Body of pancreas (tissue), 4 donors: Measurements from ENCODE around the gene ARHGAP18. TPM values are rescaled to one million over a fixed set of nuclear protein-coding genes. Genes with fewer than 3 reads are reported as not detected.

Experiments used
- ATAC-seq: fragments of 150-250 bp; one replicate; pipeline ENCODE4 v1.9.1; 2016
- DNase-seq, 4 donors: peaks; one replicate each; pipeline ENCODE4 v3.0.0-alpha.2; 2019
- H3K27ac ChIP-seq, 4 donors: fragments of 200-600 bp; sonication (generic); 1 replicate in 3 of 4; 2 replicates in 1 of 4; pipeline versions ENCODE4 v1.5.1 to v1.6.1; 2016 to 2019; ENCODE audit warnings: mild to moderate bottlenecking in 1 of 4, mixed read lengths in 1 of 4, moderate library complexity in 1 of 4
- H3K27me3 ChIP-seq, 2 donors: fragments of 200-600 bp; sonication (generic); one replicate each; pipeline ENCODE4 v1.6.0; 2016; ENCODE audit warnings: mild to moderate bottlenecking in 1 of 2
- H3K36me3 ChIP-seq, 2 donors: fragments of 200-600 bp; sonication (generic); replicated peaks in 1 of 2; 2 replicates each; pipeline ENCODE4 v1.5.1; 2016; ENCODE audit warnings: low read depth in 2 of 2; ENCODE audit not compliant: insufficient read depth in 1 of 2
- H3K4me1 ChIP-seq: fragments of 200-600 bp; sonication (generic); one replicate; pipeline ENCODE4 v1.6.0; 2016
- H3K4me3 ChIP-seq, 2 donors: fragments of 200-600 bp; sonication (generic); 1 replicate in 1 of 2; 2 replicates in 1 of 2; pipeline ENCODE4 v1.5.1; 2016 to 2019
- H3K9me3 ChIP-seq, 3 donors: fragments of 200-600 bp; sonication (generic); 1 replicate in 2 of 3; 2 replicates in 1 of 3; pipeline ENCODE4 v1.5.1; 2016
- CTCF ChIP-seq, 7 experiments: fragments of 450-650 bp in 4 of 7; fragments of 200-600 bp in 3 of 7; sonication (generic) in 3 of 7; IDR thresholded peaks; one replicate each; pipeline ENCODE4 v1.5.1; 2016 to 2019; ENCODE audit warnings: antibody characterized with exemption in 7 of 7
- POLR2A ChIP-seq, 3 donors: fragments of 450-650 bp; IDR thresholded peaks; one replicate each; pipeline ENCODE4 v1.6.1; 2016; ENCODE audit warnings: antibody characterized with exemption in 3 of 3, mild to moderate bottlenecking in 2 of 3
- WGBS, 2 donors: methylation state at CpG; one replicate each; pipeline ENCODE4 v1.1.5; 2017; 5-methylcytosine and 5-hydroxymethylcytosine counted together
- intact Hi-C: fragments of 100-400 bp; cut with DNase I; formaldehyde crosslinking; loops from one replicate; pipeline ENCODE4 v1.15.1; 2023
- total RNA-seq, 2 donors: library from RNA; depleted of rRNA; stranded (reverse); fragments of >200 nt; gene quantifications; one replicate each; pipeline ENCODE4 v1.1.0, GENCODE V29; 2016

The ARHGAP18 gene
- total RNA-seq, 2 donors from 2014 or later, result 16.2 to 30.6 TPM

- Histone ChIP-seq H3K27me3 (no peaks in the 10 kb centered on the region), H3K9me3 (no peaks in the 10 kb centered on the region), H3K4me1 (no peaks in the 10 kb centered on the region), H3K27ac (no peak overlapping the region), H3K36me3 (peaks cover 0 to 3% of the 10 kb centered on the region in 2 donors), H3K4me3 (no peak overlapping the region)
- DNase-seq (no peak), ATAC-seq (no peak)
- intact Hi-C loops, result no loop called here
- TF ChIP-seq POLR2A (IDR thresholded peaks at IDR 0.05), result no peak
- no peak for TF ChIP-seq CTCF (IDR thresholded peaks at IDR 0.05)
Observed at GRCh38 chr6:129617986-129618385, 92.0 kb downstream of the ARHGAP18 start.

GRCh38 chr6:129615496-129615895 is 94.5 kb downstream of the ARHGAP18 start:
- no peak for TF ChIP-seq POLR2A (IDR thresholded peaks at IDR 0.05)
- no peak for TF ChIP-seq CTCF (IDR thresholded peaks at IDR 0.05)
- ATAC-seq (no peak), DNase-seq (no peak)
- H3K27me3 ChIP-seq, result no peaks in the 10 kb centered on the region
- 73 to 80% methylated on average over 3 of the region's 3 CpGs for WGBS, 2 donors
- no peak overlapping the region for H3K4me3 ChIP-seq
- intact Hi-C loops, result no loop called here
- peaks cover 0 to 3% of the 10 kb centered on the region in 2 donors for H3K36me3 ChIP-seq
- H3K4me1 ChIP-seq, result no peaks in the 10 kb centered on the region
- no peak overlapping the region for H3K27ac ChIP-seq
- no peaks in the 10 kb centered on the region for H3K9me3 ChIP-seq

- ATAC-seq (no peak), DNase-seq (no peak)
- WGBS, 2 donors, result 79 to 95% methylated on average over 1 of the region's 1 CpG
- Histone ChIP-seq H3K27me3 (no peaks in the 10 kb centered on the region), H3K36me3 (peaks cover 0 to 5% of the 10 kb centered on the region in 2 donors), H3K4me1 (no peaks in the 10 kb centered on the region), H3K4me3 (no peak overlapping the region), H3K9me3 (no peaks in the 10 kb centered on the region), H3K27ac (no peak overlapping the region)
- intact Hi-C loops, result no loop called here
- TF ChIP-seq POLR2A (IDR thresholded peaks at IDR 0.05) (no peak), CTCF (IDR thresholded peaks at IDR 0.05) (no peak)
Observed at GRCh38 chr6:129615020-129615419, 95.0 kb downstream of the ARHGAP18 start.

GRCh38 chr6:129614464-129614863 is 95.5 kb downstream of the ARHGAP18 start:
- Histone ChIP-seq H3K4me1 (no peaks in the 10 kb centered on the region), H3K36me3 (peaks cover 0 to 5% of the 10 kb centered on the region in 2 donors), H3K4me3 (no peak overlapping the region), H3K9me3 (no peaks in the 10 kb centered on the region), H3K27ac (no peak overlapping the region), H3K27me3 (no peaks in the 10 kb centered on the region)
- ATAC-seq (no peak), DNase-seq (no peak)
- 89 to 91% methylated on average over 3 of the region's 3 CpGs for WGBS, 2 donors
- no peak for TF ChIP-seq POLR2A (IDR thresholded peaks at IDR 0.05)
- TF ChIP-seq CTCF (IDR thresholded peaks at IDR 0.05), result no peak
- intact Hi-C loops, result no loop called here

- TF ChIP-seq POLR2A (IDR thresholded peaks at IDR 0.05) (no peak), CTCF (IDR thresholded peaks at IDR 0.05) (no peak)
- ATAC-seq, result no peak
- Histone ChIP-seq H3K9me3 (no peaks in the 10 kb centered on the region), H3K4me3 (no peak overlapping the region), H3K36me3 (peaks cover 0 to 5% of the 10 kb centered on the region in 2 donors), H3K4me1 (no peaks in the 10 kb centered on the region), H3K27me3 (no peaks in the 10 kb centered on the region), H3K27ac (no peak overlapping the region)
- no peak for DNase-seq
- intact Hi-C loops, result no loop called here
Observed at GRCh38 chr6:129612440-129612839, 97.5 kb downstream of the ARHGAP18 start.
